GM19438 (cell line): Measurements from ENCODE around the gene PLEKHM3.

Source experiments
- ATAC-seq: cut with Tn5 transposase; IDR thresholded peaks from one replicate; pipeline ENCODE4 v1.9.1; 2021; ENCODE audit warnings: low read depth; ENCODE audit not compliant: unreplicated experiment

Gene PLEKHM3

DNA sequence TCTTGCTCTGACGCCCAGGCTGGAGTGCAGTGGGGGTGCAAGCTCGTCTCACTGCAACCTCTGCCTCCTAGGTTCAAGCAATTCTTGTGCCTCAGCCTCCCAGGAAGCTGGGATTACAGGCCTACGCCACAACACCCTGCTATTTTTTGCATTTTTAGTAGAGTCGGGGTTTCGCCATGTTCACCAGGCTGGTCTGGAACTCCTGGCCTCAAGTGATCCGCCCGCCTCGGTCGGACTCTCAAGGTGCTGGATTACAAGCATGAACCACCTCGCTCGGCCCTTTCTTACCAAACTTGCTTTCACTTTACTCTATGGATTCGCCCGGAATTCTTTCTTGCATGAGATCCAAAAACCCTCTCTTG, 252.5 kb downstream of the PLEKHM3 start:
- ATAC-seq, result no peak

GRCh38 chr2:207772081-207772843, 253.1 kb downstream of the PLEKHM3 start:
- no peak for ATAC-seq

GRCh38 chr2:207771421-207771820, 253.9 kb downstream of the PLEKHM3 start:
- ATAC-seq, result no peak
